Measurements from ENCODE around the gene IL12RB2.

GRCh38 chr1:67347688-67348472, 40.2 kb downstream of the IL12RB2 start:
- TF ChIP-seq CTCF (IDR thresholded peaks at IDR 0.05) (peak; percentile 43 to 65 (median 53)), EP300 (IDR thresholded peaks at IDR 0.05) (no peak), POLR2A (IDR thresholded peaks at IDR 0.05) (no peak)

All from tibial nerve (tissue), 4 donors.